ENCODE data around the gene PDGFB.

- no peak for TF ChIP-seq CTCF (IDR thresholded peaks at IDR 0.05)
- no peak for TF ChIP-seq POLR2A (IDR thresholded peaks at IDR 0.05)
- no peak for TF ChIP-seq POLR2AphosphoS5 (IDR thresholded peaks at IDR 0.05)
Measured at GRCh38 chr22:39281126-39281525, 36.3 kb upstream of the PDGFB start.

All from prostate gland (tissue), 2 donors.